Ascending aorta (tissue), 2 donors: ENCODE data around the gene NDST1. TPM values are rescaled to one million over a fixed set of nuclear protein-coding genes. Genes with fewer than 3 reads are reported as not detected.
A peak's percentile ranks its signal among the peaks of the same experiment; 100 is the strongest.

ENCODE experiments used
- DNase-seq, 2 donors: peaks; one replicate each; pipeline ENCODE4 v3.0.0-alpha.2; 2019; ENCODE audit warnings: low spot score in 2 of 2
- H3K27ac ChIP-seq, 2 donors: fragments of 200-600 bp; sonication (generic); one replicate each; pipeline ENCODE4 v1.5.1; 2016 to 2017; ENCODE audit warnings: mild to moderate bottlenecking in 1 of 2
- H3K27me3 ChIP-seq: fragments of 200-600 bp; sonication (generic); one replicate; pipeline ENCODE4 v1.5.1; 2017
- H3K36me3 ChIP-seq, 2 donors: fragments of 200-600 bp; sonication (generic); one replicate each; pipeline ENCODE4 v1.5.1; 2016
- H3K4me1 ChIP-seq, 2 donors: fragments of 200-600 bp; sonication (generic); one replicate each; pipeline ENCODE4 v1.5.1; 2016 to 2017; ENCODE audit warnings: mild to moderate bottlenecking in 1 of 2
- H3K4me3 ChIP-seq, 2 donors: fragments of 200-600 bp; sonication (generic); one replicate each; pipeline ENCODE4 v1.5.1; 2016 to 2017; ENCODE audit warnings: mild to moderate bottlenecking in 1 of 2
- H3K9me3 ChIP-seq, 2 donors: fragments of 200-600 bp; sonication (generic); one replicate each; pipeline ENCODE4 v1.5.1; 2016
- intact Hi-C: fragments of 100-400 bp; cut with DNase I; formaldehyde crosslinking; loops from one replicate; pipeline ENCODE4 v1.15.1; 2023
- total RNA-seq: library from RNA; depleted of rRNA; stranded (reverse); fragments of >200 nt; gene quantifications from one replicate; pipeline ENCODE4 v1.1.0, GENCODE V29; 2016
- TF ChIP-seq, protein P1 (sequence below), 3 experiments: fragments of 200-600 bp in 2 of 3; fragments of 450-650 bp in 1 of 3; sonication (generic) in 2 of 3; IDR thresholded peaks; one replicate each; pipeline ENCODE4 v1.5.1; 2016 to 2019; ENCODE audit warnings: antibody characterized with exemption in 3 of 3, mild to moderate bottlenecking in 1 of 3, moderate library complexity in 1 of 3

NDST1 gene
- total RNA-seq, 1 donor from 2014 or later: 71.5 TPM

DNA sequence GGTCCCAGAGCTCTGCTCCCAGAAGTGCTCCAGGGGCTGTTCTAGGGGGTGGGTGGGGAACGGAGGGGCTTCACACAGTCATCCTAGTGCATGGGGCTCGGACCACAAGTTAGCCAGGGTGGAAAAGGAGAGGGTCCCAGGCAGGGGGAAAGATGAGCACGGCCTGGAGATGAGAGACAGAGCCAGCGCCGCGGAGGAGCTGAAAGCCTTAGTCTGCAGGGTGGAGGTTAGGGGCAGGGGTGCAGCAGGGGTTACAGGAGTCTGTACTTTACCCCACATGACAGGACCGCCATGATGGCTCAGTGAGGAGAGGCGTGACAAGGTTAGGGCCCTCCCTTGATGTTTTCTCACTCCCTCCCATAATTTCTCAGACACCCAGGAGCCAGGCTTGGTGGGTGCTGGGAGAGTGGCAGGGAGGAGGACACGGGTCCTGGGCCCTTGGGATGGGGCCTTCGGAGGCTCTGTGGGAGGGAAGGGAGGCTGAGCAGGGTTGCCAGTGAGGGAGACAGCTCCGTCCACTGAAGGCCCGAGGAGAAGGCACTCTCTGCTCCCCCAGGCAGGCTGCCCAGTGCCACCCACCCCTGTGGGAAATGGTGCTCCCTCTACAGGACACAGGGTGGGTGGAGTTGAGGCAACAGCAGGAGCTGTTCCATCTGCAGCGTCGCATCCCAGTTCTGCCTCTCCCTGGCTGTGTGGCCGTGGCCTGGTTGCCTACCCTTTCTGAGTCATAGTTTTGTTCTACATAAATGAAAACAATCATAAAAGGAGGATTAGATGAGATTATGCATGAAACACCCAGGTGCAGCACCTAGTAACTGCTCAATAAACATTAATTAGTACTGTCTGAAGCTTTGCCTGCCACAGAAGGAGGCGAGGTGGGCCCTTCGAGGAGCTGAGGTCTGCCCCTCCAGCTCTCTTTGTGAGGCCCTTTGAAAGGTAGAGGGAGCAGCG lies 66.2 kb downstream of the NDST1 start:
- intact Hi-C loops: no loop called here

DNA sequence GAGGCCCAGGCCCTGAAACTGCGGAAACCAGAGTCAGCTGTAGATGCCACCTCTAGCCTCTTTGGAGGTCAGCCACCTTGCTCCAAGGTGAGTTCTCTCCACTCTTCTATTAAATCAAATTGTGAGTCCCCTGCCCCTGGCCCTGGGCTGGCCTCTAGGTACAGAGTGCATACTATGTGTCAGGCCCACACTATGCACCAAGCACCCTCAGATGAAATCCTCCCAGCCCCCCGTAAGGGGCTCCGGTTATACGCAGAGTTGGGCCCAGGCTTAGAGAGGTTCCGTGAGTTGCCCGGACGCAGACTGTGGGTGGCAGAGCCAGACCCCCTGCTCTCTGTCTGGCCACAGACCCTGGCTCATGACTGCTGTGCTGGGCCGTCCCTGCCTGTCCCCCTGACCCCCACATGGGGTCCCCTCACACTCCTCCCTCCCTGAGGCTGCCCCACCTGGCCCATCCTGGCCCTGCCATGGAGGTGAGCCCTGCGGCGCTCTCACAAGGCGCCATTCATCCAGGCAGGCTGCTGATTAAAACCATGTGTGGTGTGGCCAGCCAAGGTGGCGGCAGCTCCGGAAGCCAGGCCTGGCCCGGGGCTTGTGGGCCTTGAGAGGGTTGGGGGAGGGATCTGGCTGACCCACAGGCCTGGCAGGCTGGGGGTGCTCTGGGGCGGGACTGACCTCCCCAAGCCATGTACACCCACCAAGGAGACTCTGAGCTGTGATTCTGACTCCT lies 67.1 kb downstream of the NDST1 start:
- TF ChIP-seq, protein P1, sequence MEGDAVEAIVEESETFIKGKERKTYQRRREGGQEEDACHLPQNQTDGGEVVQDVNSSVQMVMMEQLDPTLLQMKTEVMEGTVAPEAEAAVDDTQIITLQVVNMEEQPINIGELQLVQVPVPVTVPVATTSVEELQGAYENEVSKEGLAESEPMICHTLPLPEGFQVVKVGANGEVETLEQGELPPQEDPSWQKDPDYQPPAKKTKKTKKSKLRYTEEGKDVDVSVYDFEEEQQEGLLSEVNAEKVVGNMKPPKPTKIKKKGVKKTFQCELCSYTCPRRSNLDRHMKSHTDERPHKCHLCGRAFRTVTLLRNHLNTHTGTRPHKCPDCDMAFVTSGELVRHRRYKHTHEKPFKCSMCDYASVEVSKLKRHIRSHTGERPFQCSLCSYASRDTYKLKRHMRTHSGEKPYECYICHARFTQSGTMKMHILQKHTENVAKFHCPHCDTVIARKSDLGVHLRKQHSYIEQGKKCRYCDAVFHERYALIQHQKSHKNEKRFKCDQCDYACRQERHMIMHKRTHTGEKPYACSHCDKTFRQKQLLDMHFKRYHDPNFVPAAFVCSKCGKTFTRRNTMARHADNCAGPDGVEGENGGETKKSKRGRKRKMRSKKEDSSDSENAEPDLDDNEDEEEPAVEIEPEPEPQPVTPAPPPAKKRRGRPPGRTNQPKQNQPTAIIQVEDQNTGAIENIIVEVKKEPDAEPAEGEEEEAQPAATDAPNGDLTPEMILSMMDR (IDR thresholded peaks at IDR 0.05): no peak
- Histone ChIP-seq H3K4me3 (no peak overlapping the region), H3K27me3 (no peaks in the 10 kb centered on the region), H3K27ac (no peak overlapping the region), H3K4me1 (no peaks in the 10 kb centered on the region), H3K9me3 (no peaks in the 10 kb centered on the region), H3K36me3 (no peaks in the 10 kb centered on the region)
- intact Hi-C loops: no loop called here
- peak in 1 of 2 donors; percentile 58 for DNase-seq

More for the DNA sequence above, 66.2 kb downstream of the NDST1 start:
- H3K27ac ChIP-seq: no peak overlapping the region
- peak in 1 of 2 donors; percentile 37 for DNase-seq
- TF ChIP-seq, protein P1 (IDR thresholded peaks at IDR 0.05): no peak
- H3K9me3 ChIP-seq: no peaks in the 10 kb centered on the region
- H3K4me3 ChIP-seq: no peak overlapping the region
- no peaks in the 10 kb centered on the region for H3K36me3 ChIP-seq
- H3K4me1 ChIP-seq: no peaks in the 10 kb centered on the region
- no peaks in the 10 kb centered on the region for H3K27me3 ChIP-seq

DNA sequence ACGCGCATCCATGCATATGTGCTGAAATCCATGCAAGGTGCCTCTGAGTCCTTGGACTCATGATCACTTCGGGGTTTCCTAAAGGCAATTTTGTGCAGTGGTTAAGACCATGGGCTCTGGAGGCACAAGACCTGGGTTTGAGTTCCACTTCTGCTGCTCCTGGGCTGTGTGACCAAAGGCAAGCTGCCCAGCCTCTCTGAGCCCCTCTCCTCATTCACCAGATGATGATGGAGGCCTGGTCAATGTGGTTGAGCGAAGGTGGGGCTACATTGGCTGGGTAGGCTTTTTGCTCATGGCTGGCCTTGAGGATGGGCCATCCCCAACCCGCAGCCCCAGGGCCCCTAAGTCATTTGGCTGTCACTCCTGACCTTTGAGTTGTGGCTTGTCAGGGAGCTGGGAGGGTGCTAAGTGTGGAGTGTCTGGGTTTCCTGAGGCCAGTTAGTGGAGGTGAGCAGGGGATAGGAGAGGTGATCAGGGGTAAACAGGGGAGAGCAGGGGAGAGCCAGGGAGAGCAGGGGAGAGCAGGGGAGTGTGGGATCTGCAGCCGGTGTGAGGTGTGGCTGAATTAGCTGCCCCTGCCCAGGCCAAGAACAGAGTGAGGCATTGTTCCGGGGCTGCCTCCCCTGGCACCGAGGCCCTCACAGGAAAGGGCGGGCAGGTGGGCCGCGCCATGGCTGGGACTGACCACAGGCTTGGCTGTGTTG lies 68.0 kb downstream of the NDST1 start:
- H3K27ac ChIP-seq: no peak overlapping the region
- H3K27me3 ChIP-seq: no peaks in the 10 kb centered on the region
- no peaks in the 10 kb centered on the region for H3K36me3 ChIP-seq
- TF ChIP-seq, protein P1 (IDR thresholded peaks at IDR 0.05): no peak
- H3K4me1 ChIP-seq: no peaks in the 10 kb centered on the region
- intact Hi-C loops: no loop called here
- no peaks in the 10 kb centered on the region for H3K9me3 ChIP-seq
- peak in 1 of 2 donors; percentile 56 for DNase-seq
- H3K4me3 ChIP-seq: no peak overlapping the region

DNA sequence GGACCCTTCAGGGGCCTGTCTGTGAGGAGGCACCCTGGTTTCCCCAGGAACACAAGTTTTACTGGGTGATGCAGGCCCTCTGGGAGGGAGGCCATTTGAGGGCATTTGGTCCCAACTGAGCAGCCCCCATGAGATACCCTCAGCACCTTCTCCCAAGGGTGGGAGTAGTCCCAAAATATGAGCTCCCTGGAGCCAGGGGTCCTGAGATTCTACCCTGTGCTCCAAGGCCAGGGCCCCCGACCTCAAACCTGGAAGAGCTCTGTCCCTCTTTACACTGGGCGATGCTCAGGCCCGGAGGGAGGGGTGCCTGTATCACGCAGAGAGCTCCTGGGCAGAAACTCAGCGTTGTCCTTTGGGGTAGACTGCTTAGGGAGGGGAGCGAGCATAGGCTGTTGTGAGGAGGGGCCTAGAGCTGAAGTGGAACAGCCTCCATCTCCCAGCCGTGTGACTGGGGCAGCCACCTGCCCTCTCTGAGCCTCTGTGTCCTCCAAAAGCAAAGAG lies 68.6 kb downstream of the NDST1 start:
- H3K27me3 ChIP-seq: no peaks in the 10 kb centered on the region
- peak in 1 of 2 donors; percentile 45 for DNase-seq
- H3K9me3 ChIP-seq: no peaks in the 10 kb centered on the region
- TF ChIP-seq, protein P1 (IDR thresholded peaks at IDR 0.05): no peak
- no peak overlapping the region for H3K4me3 ChIP-seq
- H3K4me1 ChIP-seq: no peaks in the 10 kb centered on the region
- no peak overlapping the region for H3K27ac ChIP-seq
- intact Hi-C loops: no loop called here
- H3K36me3 ChIP-seq: no peaks in the 10 kb centered on the region

DNA sequence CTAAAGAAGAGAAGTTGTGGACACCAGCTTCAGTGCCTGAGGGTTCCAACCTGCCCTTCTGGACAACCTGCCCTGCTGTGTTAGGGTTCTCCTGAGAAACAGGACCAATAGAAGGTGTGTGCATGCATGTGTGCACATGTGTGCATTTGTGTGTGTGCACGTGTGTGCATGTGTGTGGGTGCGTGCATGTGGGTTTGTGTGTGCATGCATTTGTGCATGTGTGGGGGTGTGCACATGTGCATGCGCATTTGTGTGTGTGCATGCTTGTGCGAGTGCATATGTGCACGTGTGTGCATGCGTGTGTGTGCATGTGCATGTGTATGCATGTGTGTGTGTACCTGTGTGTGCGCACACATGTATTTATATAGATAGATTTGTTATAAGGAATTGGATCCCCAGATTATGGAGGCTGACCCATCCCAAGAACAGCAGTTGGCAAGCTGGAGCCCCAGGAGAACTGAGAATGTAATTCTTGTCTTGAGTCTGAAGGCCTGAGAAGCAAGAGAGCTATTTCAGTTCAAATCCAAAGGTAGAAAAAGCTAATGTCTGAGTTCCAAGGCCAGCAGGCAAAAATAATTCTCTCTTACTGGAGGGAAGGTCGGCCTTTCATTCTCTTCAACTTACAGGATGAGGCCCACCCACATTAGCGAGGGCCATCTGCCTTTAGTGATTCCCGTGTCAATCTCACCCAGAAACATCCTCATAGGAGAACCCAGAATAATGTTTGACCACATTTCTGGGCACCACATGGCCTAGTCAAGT lies 69.6 kb downstream of the NDST1 start:
- Histone ChIP-seq H3K4me1 (peaks cover 3 to 7% of the 10 kb centered on the region in 2 donors), H3K27me3 (no peaks in the 10 kb centered on the region), H3K9me3 (no peaks in the 10 kb centered on the region), H3K27ac (no peak overlapping the region), H3K36me3 (no peaks in the 10 kb centered on the region), H3K4me3 (no peak overlapping the region)
- TF ChIP-seq, protein P1 (IDR thresholded peaks at IDR 0.05): no peak
- peak in 1 of 2 donors; percentile 46 for DNase-seq
- intact Hi-C loops: no loop called here
